GM10847 (cell line): ENCODE data around the gene SMARCA2.

Experiments used
- POLR2A ChIP-seq: IDR thresholded peaks from 2 replicates; pipeline ENCODE4 v1.6.1; 2011; ENCODE audit not compliant: insufficient read length; ENCODE audit errors: extremely low read depth

The SMARCA2 gene

GRCh38 chr9:2024888-2025782, 10.0 kb downstream of the SMARCA2 start:
- no peak for TF ChIP-seq POLR2A

GRCh38 chr9:2026220-2026997, 11.3 kb downstream of the SMARCA2 start:
- no peak for TF ChIP-seq POLR2A

DNA sequence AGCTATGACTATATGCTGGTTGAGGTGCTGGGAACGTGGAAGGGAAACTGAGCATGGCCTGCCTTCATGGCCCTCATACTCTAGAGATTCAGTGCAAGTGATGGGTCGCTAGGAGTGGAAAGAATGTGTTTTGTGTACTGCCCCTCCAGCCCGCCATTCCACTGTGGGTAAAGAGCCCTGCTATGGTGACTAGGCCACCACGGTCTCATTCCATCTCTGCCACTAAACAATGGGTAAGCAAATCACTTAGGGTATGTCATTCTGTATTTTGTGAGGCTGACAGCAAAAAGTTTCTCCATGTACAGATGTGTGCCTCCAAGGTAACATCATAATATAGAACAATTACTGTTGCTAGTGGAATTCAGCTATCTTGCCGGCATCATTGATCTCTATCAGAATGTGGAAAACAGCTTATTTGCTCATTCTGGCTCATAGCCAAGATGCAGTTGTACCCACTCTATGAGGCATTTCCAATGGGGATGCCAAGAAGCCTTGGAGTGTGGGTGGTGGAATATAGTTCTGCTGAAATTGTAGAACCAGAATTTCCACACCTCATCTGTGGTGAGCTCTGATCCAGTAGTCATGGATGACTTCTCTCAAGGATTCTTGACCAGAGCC, 12.5 kb downstream of the SMARCA2 start:
- no peak for TF ChIP-seq POLR2A

- no peak for TF ChIP-seq POLR2A
Observed at GRCh38 chr9:2028888-2029287, 13.7 kb downstream of the SMARCA2 start.

DNA sequence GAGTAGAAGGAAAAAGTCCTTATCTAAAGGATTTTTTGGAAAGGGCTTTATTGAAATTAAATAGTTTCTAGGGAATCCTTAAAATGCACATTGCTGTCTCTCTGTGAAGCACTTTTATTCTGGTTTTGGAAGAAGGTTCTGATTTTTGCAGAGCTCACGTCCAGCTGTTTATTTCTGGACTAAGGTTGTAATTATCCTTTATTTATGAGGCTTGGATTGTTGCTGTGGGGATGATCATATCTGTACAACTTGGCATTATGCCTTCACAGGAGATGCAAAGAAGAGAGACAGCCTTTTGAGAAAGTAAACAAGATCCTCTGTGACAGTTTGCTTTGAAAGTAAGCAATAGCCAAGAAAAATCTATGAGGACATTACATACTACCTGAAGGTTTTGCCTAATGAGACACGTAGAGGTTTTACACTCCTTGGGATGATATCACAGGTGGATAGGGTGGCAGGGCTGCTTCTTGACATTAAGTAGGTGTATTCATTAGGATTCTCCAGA, 14.6 kb downstream of the SMARCA2 start:
- no peak for TF ChIP-seq POLR2A

DNA sequence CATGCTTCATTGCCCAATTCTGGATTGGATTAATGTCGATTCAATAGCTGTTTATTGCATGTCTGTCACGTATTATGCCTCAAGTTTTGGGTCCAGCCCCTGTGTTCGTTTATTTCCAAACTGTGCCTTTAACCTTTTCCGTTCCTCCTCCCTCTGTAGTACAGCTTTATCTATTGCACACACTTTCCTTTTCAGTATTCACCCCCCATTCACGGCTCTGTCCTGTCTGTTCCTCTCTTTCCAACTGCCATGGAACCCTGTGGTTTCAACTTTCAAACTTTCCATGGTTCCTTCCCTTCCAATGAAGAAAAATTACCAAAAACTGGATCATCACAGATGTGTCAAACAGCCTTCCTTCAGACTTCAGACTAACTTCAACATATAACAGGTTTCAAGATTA, 17.1 kb downstream of the SMARCA2 start:
- TF ChIP-seq POLR2A: no peak

GRCh38 chr9:2036844-2037243, 21.7 kb downstream of the SMARCA2 start:
- no peak for TF ChIP-seq POLR2A

GRCh38 chr9:2039294-2040180, 24.4 kb downstream of the SMARCA2 start:
- no peak for TF ChIP-seq POLR2A

DNA sequence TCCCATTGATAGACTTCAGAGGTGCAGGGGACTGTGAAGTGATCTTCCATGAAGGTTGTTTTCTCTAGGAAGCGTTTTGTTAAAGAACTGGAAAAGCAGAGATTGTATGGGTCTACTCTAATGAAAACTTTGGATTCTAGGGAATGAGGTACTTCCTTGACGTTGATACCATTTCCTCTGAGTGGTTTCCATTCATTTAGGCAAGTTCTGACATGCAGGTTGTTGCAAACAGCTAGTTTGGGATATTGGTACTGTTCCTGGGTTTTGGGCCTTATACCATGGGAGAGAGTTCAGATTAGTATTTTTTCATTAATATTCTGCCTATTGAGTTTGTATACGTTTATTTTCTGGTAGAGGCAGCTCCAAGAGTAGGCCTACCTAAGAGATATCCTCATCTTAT, 25.7 kb downstream of the SMARCA2 start:
- no peak for TF ChIP-seq POLR2A

- TF ChIP-seq POLR2A: no peak
Observed at GRCh38 chr9:2041736-2042135, 26.6 kb downstream of the SMARCA2 start.

- no peak for TF ChIP-seq POLR2A
Observed at GRCh38 chr9:2043243-2043642, 28.1 kb downstream of the SMARCA2 start.

- TF ChIP-seq POLR2A: no peak
Observed at GRCh38 chr9:2043881-2044462, 28.8 kb downstream of the SMARCA2 start.

DNA sequence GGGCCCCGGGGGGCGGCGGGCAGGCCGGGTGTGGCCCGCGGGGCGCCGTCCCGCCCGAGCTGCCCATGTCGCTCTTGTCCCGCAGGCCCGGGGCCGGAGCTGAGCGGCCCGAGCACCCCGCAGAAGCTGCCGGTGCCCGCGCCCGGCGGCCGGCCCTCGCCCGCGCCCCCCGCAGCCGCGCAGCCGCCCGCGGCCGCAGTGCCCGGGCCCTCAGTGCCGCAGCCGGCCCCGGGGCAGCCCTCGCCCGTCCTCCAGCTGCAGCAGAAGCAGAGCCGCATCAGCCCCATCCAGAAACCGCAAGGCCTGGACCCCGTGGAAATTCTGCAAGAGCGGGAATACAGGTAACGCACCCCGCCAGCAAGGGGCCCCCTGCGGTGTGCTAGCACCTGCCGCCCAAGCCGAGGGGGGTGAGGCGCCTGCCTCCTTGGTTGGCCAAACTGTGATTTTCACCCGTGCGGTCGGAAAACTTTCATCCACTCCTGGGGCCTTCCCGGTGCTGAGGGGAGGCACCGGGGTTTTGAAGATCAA, 32.1 kb downstream of the SMARCA2 start:
- no peak for TF ChIP-seq POLR2A

GRCh38 chr9:2047916-2048315, 32.8 kb downstream of the SMARCA2 start:
- TF ChIP-seq POLR2A: no peak
